Cardiac muscle cell (in vitro differentiated cells and primary cell): ENCODE results near the gene PTPRK. TPM values are rescaled to one million over a fixed set of nuclear protein-coding genes. Genes with fewer than 3 reads are reported as not detected.

Experiments
- DNase-seq, 2 donors: peaks; one replicate each; pipeline versions ENCODE4 v3.0.0 to v3.0.0-alpha.2; 2010 to 2017; ENCODE audit warnings: low read depth in 1 of 2, low spot score in 1 of 2
- H3K27ac ChIP-seq: fragments of 200-600 bp; sonication (generic); 2 replicates; pipeline ENCODE4 v1.5.1; 2016
- H3K27me3 ChIP-seq: fragments of 200-600 bp; sonication (generic); 2 replicates; pipeline ENCODE4 v1.6.0; 2016; ENCODE audit warnings: control low read depth
- H3K36me3 ChIP-seq: fragments of 200-600 bp; sonication (generic); 2 replicates; pipeline ENCODE4 v1.5.1; 2016; ENCODE audit warnings: control low read depth
- H3K4me1 ChIP-seq: fragments of 200-600 bp; sonication (generic); 2 replicates; pipeline ENCODE4 v1.8.1; 2017; ENCODE audit warnings: low read depth, mild to moderate bottlenecking, mixed run types
- H3K4me3 ChIP-seq: fragments of 200-600 bp; sonication (generic); 2 replicates; pipeline ENCODE4 v1.5.1; 2016; ENCODE audit warnings: mild to moderate bottlenecking
- H3K9me3 ChIP-seq: fragments of 200-600 bp; sonication (generic); 2 replicates; pipeline ENCODE4 v1.5.1; 2017; ENCODE audit warnings: low read depth, mild to moderate bottlenecking, control low read depth
- CTCF ChIP-seq: IDR thresholded peaks from 2 replicates; pipeline ENCODE4 v1.5.1; 2012; ENCODE audit warnings: low read depth, mild to moderate bottlenecking, low read length
- polyA plus RNA-seq: library from polyadenylated mRNA; unstranded; fragments of >200 nt; fragmentation: Nextera tagmentation; extraction: Ambion mirVana; gene quantifications from 2 replicates; pipeline ENCODE4 v1.2.1, GENCODE V29; 2016
- total RNA-seq: library from RNA; depleted of rRNA; stranded (reverse); fragments of >200 nt; gene quantifications from 2 replicates; pipeline ENCODE4 v1.2.3, GENCODE V29; 2016

PTPRK gene
- total and polyA plus RNA-seq, 2 experiments from 2014 or later, result 48.3 to 73.1 TPM

GRCh38 chr6:128557081-128557480, 36.7 kb upstream of the PTPRK start:
- H3K4me3 ChIP-seq, result no peak overlapping the region
- no peaks in the 10 kb centered on the region for H3K36me3 ChIP-seq
- no peak for TF ChIP-seq CTCF
- peak overlapping the region; percentile 67 for H3K27ac ChIP-seq
- H3K4me1 ChIP-seq, result peaks cover 60% of the 10 kb centered on the region
- no peaks in the 10 kb centered on the region for H3K9me3 ChIP-seq
- peak in 1 of 2 donors; percentile 40 for DNase-seq
- no peaks in the 10 kb centered on the region for H3K27me3 ChIP-seq

GRCh38 chr6:128554302-128554701, 33.9 kb upstream of the PTPRK start:
- Histone ChIP-seq H3K9me3 (no peaks in the 10 kb centered on the region), H3K4me3 (no peak overlapping the region), H3K4me1 (peaks cover 48% of the 10 kb centered on the region), H3K27me3 (no peaks in the 10 kb centered on the region), H3K36me3 (no peaks in the 10 kb centered on the region), H3K27ac (no peak overlapping the region)
- TF ChIP-seq CTCF, result peak; percentile 22
- peak; percentile 35 for DNase-seq

- Histone ChIP-seq H3K27me3 (no peaks in the 10 kb centered on the region), H3K4me1 (peaks cover 8% of the 10 kb centered on the region), H3K4me3 (no peak overlapping the region), H3K36me3 (no peaks in the 10 kb centered on the region), H3K9me3 (no peaks in the 10 kb centered on the region), H3K27ac (no peak overlapping the region)
- no peak for TF ChIP-seq CTCF
- DNase-seq, result no peak
These were observed 20.9 kb upstream of the PTPRK start for GRCh38 chr6:128541261-128541660.

GRCh38 chr6:128538763-128539162, 18.4 kb upstream of the PTPRK start:
- Histone ChIP-seq H3K4me3 (no peak overlapping the region), H3K9me3 (no peaks in the 10 kb centered on the region), H3K36me3 (no peaks in the 10 kb centered on the region), H3K27ac (no peak overlapping the region), H3K4me1 (peaks cover 8% of the 10 kb centered on the region), H3K27me3 (no peaks in the 10 kb centered on the region)
- no peak for TF ChIP-seq CTCF
- DNase-seq, result no peak

GRCh38 chr6:128532827-128533226, 12.4 kb upstream of the PTPRK start:
- TF ChIP-seq CTCF, result no peak
- Histone ChIP-seq H3K27me3 (no peaks in the 10 kb centered on the region), H3K4me1 (peaks cover 5% of the 10 kb centered on the region), H3K27ac (no peak overlapping the region), H3K4me3 (no peak overlapping the region), H3K36me3 (no peaks in the 10 kb centered on the region), H3K9me3 (no peaks in the 10 kb centered on the region)
- no peak for DNase-seq

- no peak for TF ChIP-seq CTCF
- Histone ChIP-seq H3K4me3 (no peak overlapping the region), H3K36me3 (no peaks in the 10 kb centered on the region), H3K4me1 (no peaks in the 10 kb centered on the region), H3K27me3 (no peaks in the 10 kb centered on the region), H3K9me3 (no peaks in the 10 kb centered on the region), H3K27ac (no peak overlapping the region)
- DNase-seq, result no peak
These were observed 11.7 kb upstream of the PTPRK start for GRCh38 chr6:128532136-128532535.
